Ishikawa (cell line): ENCODE data around the gene LMF1.

ENCODE experiments used
- CEBPB ChIP-seq: IDR thresholded peaks from 2 replicates; pipeline ENCODE4 v1.6.1; 2012
- CREB1 ChIP-seq: IDR thresholded peaks from 2 replicates; pipeline ENCODE4 v1.6.1; 2012; ENCODE audit warnings: low read depth
- EGR1 ChIP-seq: IDR thresholded peaks from 2 replicates; pipeline ENCODE4 v1.6.1; 2012
- EP300 ChIP-seq: IDR thresholded peaks from 2 replicates; pipeline ENCODE4 v1.6.1; 2012; ENCODE audit warnings: borderline replicate concordance
- FOXM1 ChIP-seq: IDR thresholded peaks from 2 replicates; pipeline ENCODE4 v1.6.1; 2012; ENCODE audit warnings: low read depth, borderline replicate concordance
- MAX ChIP-seq: IDR thresholded peaks from 2 replicates; pipeline ENCODE4 v1.6.1; 2012
- NFIC ChIP-seq: IDR thresholded peaks from 2 replicates; pipeline ENCODE4 v1.6.1; 2012
- RAD21 ChIP-seq: IDR thresholded peaks from 2 replicates; pipeline ENCODE4 v1.6.1; 2012; ENCODE audit warnings: low read depth
- REST ChIP-seq: IDR thresholded peaks from 2 replicates; pipeline ENCODE4 v1.6.1; 2012; ENCODE audit warnings: low read depth, mild to moderate bottlenecking
- TAF1 ChIP-seq: IDR thresholded peaks from 2 replicates; pipeline ENCODE4 v1.6.1; 2012; ENCODE audit warnings: low read depth, mild to moderate bottlenecking
- TCF12 ChIP-seq: IDR thresholded peaks from 2 replicates; pipeline ENCODE4 v1.6.1; 2012; ENCODE audit warnings: low read depth
- TEAD4 ChIP-seq: IDR thresholded peaks from 2 replicates; pipeline ENCODE4 v1.6.1; 2012
- USF1 ChIP-seq: IDR thresholded peaks from 2 replicates; pipeline ENCODE4 v1.6.1; 2012
- YY1 ChIP-seq: IDR thresholded peaks from 2 replicates; pipeline ENCODE4 v1.6.1; 2012; ENCODE audit warnings: low read depth
- ZBTB7A ChIP-seq: IDR thresholded peaks from 2 replicates; pipeline ENCODE4 v1.6.1; 2012; ENCODE audit warnings: low read depth

LMF1 gene

GRCh38 chr16:836221-836620 is 134.6 kb downstream of the LMF1 start:
- TF ChIP-seq REST: no peak

GRCh38 chr16:835373-835772 is 135.4 kb downstream of the LMF1 start:
- no peak for TF ChIP-seq TAF1

- no peak for TF ChIP-seq FOXM1
Observed at GRCh38 chr16:833411-833810, 137.4 kb downstream of the LMF1 start.

- no peak for TF ChIP-seq TAF1
- no peak for TF ChIP-seq EGR1
- TF ChIP-seq CEBPB: no peak
- no peak for TF ChIP-seq NFIC
- TF ChIP-seq ZBTB7A: no peak
- TF ChIP-seq TCF12: no peak
- TF ChIP-seq REST: no peak
- no peak for TF ChIP-seq USF1
- no peak for TF ChIP-seq RAD21
- no peak for TF ChIP-seq YY1
- TF ChIP-seq EP300: no peak
- TF ChIP-seq TEAD4: no peak
Observed at GRCh38 chr16:832652-833336, 138.0 kb downstream of the LMF1 start.

GRCh38 chr16:831571-832413 is 139.0 kb downstream of the LMF1 start:
- TF ChIP-seq REST (no peak), RAD21 (no peak), EGR1 (no peak), MAX (no peak), TAF1 (no peak), EP300 (no peak), NFIC (no peak), TCF12 (no peak), CREB1 (no peak), USF1 (no peak), ZBTB7A (no peak), TEAD4 (no peak), YY1 (no peak), CEBPB (no peak), FOXM1 (no peak)
